CD4-positive, alpha-beta T cell treated with Interferon alpha-2 for 1 hour (primary cell): ENCODE results near the gene SUSD4.

Source experiments
- DNase-seq, 2 donors: peaks; one replicate each; pipeline ENCODE4 v3.0.0-alpha.2; 2020 to 2022

The SUSD4 gene

GRCh38 chr1:223358826-223359225 lies 5.2 kb downstream of the SUSD4 start:
- DNase-seq = peak in 1 of 2 donors; percentile 4

DNA sequence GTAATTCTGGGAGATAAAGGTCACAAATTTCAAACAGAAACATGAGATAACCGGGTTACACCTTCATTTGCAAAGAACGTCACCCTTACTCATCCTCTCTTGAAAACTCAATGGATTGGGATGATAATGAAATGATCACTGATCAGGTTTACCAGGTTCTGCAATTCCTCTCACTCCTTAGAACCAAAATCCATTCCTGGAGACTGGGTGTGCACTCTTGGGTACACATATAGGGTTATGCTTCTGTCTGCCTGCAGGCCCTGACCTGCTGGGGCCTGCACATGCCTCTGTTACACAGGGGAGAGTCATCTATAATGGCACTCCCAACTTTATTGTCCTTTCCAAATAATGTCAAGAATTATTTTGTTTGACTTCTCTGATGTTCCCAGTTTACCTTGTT lies 8.3 kb downstream of the SUSD4 start:
- DNase-seq = no peak

DNA sequence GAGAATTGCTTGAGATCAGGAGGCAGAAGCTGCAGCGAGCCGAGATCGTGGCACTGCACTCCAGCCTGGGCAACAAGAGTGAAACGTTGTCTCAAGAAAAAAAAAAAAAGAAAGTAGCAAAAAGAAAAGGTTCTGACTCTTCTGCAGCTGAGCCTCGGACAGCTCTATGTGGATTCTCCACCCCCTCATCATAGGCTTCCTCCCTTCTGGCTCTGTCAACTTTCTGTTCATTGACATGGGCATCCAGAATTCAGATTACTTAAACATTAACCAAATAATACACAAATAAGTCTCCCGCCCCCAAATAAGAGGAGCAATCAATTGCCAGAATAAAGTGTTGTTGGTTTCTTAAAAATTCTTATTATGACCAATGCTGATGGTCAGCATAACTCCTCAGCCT lies 10.0 kb downstream of the SUSD4 start:
- DNase-seq = no peak

- no peak for DNase-seq
Measured at GRCh38 chr1:223352944-223353343, 11.0 kb downstream of the SUSD4 start.

DNA sequence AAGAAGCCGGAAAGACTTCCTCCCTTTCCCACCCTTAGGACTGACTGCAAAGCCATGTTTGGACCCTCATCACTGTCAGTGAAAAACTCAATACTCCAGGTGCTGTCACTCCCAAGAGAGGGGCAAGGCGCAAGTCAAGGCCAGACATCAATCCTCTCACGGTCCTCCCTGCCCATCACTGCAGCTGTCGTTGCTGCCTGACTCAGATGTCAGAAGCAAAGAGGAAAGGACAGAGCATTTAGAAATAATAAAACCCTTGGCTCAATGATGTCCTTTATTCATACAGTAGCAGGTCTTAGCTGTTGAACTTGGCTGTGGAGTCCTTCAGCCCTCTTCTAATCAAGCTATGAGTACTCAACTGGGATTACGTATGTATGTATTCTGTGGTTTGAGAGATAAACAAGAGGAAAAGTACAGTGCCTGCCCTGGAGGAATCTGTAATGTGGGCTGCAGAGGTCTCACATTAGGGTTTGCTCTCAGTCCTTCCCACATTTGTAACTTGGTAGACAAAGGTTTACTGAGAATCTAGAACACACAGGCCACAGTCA lies 13.5 kb downstream of the SUSD4 start:
- no peak for DNase-seq

DNA sequence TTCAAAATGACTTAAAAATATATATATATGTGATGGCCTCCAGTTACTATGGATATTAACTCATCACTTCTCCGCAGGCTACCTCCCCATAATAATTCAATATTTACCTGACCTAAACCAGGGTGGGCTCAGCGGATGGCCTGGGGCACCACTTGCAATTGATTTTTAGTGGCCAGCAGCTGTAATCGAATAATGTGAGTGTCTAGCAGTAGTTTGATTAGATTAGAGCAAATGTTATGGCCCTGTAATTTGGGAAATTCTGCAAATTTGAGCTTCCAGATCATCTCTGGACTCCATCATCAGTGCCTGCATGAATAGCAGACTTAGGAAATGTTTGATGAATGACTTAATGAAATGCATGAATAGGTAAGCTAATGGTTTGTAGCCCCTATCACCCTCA lies 14.7 kb downstream of the SUSD4 start:
- no peak for DNase-seq

DNA sequence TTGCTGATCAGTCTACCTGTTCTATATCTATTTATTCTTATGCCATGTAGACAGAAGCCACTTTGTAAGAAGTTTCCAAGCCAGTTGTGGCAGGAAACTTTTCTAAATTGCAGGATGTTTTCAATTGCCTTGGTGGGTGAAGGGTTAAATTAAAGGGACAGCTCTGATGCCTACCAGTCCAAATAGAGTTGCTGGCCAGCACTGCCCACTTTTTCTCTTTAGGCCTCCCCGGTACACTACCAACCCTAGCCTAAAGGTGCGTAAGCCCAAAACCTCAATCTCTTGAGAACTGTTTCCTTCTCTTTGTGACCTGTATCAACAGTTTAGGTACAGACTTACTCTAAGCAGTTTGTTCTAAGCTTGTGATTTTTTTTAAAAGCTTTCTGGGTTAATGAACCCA lies 15.5 kb downstream of the SUSD4 start:
- DNase-seq = no peak

- no peak for DNase-seq
Measured at GRCh38 chr1:223347583-223347982, 16.4 kb downstream of the SUSD4 start.

DNA sequence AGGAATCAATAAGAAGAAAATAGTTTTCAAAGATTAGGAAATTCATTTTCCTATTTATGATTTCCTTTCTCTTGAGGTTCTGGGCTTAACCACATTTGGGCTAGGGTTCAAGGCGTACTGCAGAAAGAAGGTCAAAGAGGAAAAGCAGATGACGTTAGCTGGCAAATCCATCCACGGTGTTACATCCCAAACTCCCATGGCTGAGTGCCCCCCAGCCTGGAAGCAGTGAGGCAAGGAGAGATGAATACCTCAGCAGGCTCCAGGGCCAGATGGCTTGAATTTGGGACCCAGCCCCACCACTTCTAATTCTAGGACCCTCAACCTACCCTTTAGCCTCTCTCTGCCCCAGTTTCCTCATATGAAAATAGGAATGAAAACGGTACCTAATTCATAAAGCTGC lies 17.7 kb downstream of the SUSD4 start:
- no peak for DNase-seq

- no peak for DNase-seq
Measured at GRCh38 chr1:223345720-223346119, 18.3 kb downstream of the SUSD4 start.

GRCh38 chr1:223344491-223344890 lies 19.5 kb downstream of the SUSD4 start:
- no peak for DNase-seq

GRCh38 chr1:223343692-223344091 lies 20.3 kb downstream of the SUSD4 start:
- DNase-seq = no peak

GRCh38 chr1:223341121-223341520 lies 22.9 kb downstream of the SUSD4 start:
- no peak for DNase-seq

DNA sequence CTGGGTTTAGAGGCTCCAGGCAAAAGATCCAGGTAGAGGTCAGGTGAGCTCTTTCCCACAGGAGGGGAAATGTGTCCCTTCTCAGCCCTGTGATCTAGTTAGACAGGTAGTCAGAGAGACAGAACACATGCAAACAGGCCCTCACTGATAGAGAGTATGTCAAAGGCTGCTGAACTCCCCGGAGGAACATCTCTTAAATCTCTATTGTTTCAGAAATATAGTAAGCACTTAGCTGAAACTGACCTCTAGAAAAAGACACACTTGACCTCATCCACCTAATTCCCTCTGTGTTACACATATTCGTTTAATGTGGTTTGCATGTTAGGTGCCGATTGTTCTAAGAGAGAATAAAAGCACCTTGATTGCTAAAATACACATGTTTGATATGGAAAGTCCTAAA lies 23.3 kb downstream of the SUSD4 start:
- no peak for DNase-seq

DNA sequence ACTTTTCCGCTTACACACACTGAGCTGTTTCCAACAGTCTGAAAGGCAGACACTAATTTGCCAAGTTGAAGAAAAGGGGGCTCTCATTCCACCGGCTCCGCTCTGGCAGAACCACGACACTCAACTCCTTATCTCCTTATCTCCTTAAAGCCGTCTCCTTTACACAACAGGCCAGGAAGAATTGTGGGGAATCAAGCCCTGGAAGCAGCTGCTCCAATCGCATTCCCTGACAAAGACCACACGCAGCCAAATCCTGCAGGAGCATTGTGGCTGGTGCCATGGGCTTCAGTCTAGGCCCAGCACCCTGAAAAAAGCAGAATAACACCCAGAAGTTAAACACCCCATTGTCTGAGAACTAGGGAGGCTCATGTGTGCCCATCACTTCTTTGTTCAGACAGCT lies 24.1 kb downstream of the SUSD4 start:
- DNase-seq = no peak

- no peak for DNase-seq
Measured at GRCh38 chr1:223338811-223339746, 24.9 kb downstream of the SUSD4 start.

GRCh38 chr1:223337174-223337869 lies 26.7 kb downstream of the SUSD4 start:
- no peak for DNase-seq

GRCh38 chr1:223334156-223334555 lies 29.8 kb downstream of the SUSD4 start:
- no peak for DNase-seq

- DNase-seq = no peak
Measured at GRCh38 chr1:223332997-223333396, 31.0 kb downstream of the SUSD4 start.

- no peak for DNase-seq
Measured at GRCh38 chr1:223331929-223332328, 32.0 kb downstream of the SUSD4 start.

DNA sequence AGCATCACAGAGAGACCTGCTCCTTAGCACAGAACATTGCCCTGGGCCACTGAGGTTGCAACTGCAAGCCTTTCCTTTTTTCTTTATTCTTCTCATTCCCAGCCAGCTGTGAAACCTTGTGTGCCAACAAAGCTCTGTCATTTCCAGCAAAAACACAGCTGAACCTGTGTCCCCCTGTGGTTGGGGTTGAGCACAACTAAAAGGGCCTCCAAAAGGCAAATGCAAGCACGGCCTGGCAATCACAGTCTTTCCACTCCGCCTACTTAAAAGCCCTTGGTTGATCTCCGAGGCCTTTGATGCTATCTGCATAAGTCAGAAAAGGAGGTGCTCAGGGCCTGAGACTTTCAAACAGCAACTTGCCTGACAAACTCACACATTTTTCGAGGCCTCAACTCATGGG lies 32.7 kb downstream of the SUSD4 start:
- no peak for DNase-seq

DNA sequence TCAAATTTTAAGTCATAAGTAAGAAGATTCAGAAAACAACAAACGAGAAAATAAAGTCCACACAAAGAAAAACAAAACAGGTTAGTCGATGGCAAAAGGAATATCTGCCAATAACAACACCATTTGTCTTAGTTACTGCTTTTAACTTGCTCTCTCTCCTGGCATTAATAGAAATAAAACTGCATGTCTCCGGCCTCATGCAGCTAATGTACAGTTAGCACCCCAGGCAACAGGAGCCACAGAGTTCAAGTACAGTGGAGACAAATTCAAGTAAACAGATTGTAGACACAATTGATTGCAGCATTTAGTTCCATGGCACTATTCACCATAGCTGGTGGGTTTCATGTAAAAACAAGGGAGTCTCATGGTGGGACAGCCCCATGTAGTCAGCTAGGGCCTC lies 33.5 kb downstream of the SUSD4 start:
- DNase-seq = no peak

GRCh38 chr1:223329664-223330415 lies 34.1 kb downstream of the SUSD4 start:
- DNase-seq = no peak
